NCI-H69 (cell line): Measurements from ENCODE around the gene ALG9.
A peak's percentile ranks its signal among the peaks of the same experiment; 100 is the strongest.

ENCODE experiments used
- DNase-seq: peaks from one replicate; lab custom pipeline; 2025; lab: John Stamatoyannopoulos, UW

ALG9 gene

GRCh38 chr11:111765984-111766833, 105.2 kb downstream of the ALG9 start, which contains the start of gene PPP2R1B:
TSS of gene PPP2R1B (minus strand) at chr11:111766389. CDS start at chr11:111766361, 28 bp downstream.
- DNase-seq: peak; percentile 88

GRCh38 chr11:111765320-111765983, 105.9 kb downstream of the ALG9 start:
- peak; percentile 19 for DNase-seq

- no peak for DNase-seq
Measured at GRCh38 chr11:111764621-111765020, 106.8 kb downstream of the ALG9 start.

GRCh38 chr11:111762981-111763643, 108.3 kb downstream of the ALG9 start:
- no peak for DNase-seq

GRCh38 chr11:111762526-111762925, 108.9 kb downstream of the ALG9 start:
- DNase-seq: no peak

- DNase-seq: no peak
Measured at GRCh38 chr11:111761036-111761435, 110.3 kb downstream of the ALG9 start.

- no peak for DNase-seq
Measured at GRCh38 chr11:111759778-111760407, 111.5 kb downstream of the ALG9 start.

GRCh38 chr11:111759376-111759775, 112.0 kb downstream of the ALG9 start:
- DNase-seq: no peak

GRCh38 chr11:111756097-111756496, 115.3 kb downstream of the ALG9 start:
- DNase-seq: no peak

GRCh38 chr11:111749646-111750045, 121.7 kb downstream of the ALG9 start:
- DNase-seq: no peak

- no peak for DNase-seq
Measured at GRCh38 chr11:111748035-111748804, 123.2 kb downstream of the ALG9 start.

GRCh38 chr11:111745719-111746504, 125.5 kb downstream of the ALG9 start:
- DNase-seq: no peak

GRCh38 chr11:111743700-111744099, 127.7 kb downstream of the ALG9 start:
- no peak for DNase-seq

GRCh38 chr11:111741751-111742150, 129.6 kb downstream of the ALG9 start:
- DNase-seq: no peak

- DNase-seq: no peak
Measured at GRCh38 chr11:111739299-111739698, 132.1 kb downstream of the ALG9 start.

GRCh38 chr11:111737444-111738210, 133.8 kb downstream of the ALG9 start:
- no peak for DNase-seq

GRCh38 chr11:111736621-111737443, 134.5 kb downstream of the ALG9 start:
- no peak for DNase-seq
